ENCODE measurements around the gene ADCYAP1R1. TPM values are rescaled to one million over a fixed set of nuclear protein-coding genes. Genes with fewer than 3 reads are reported as not detected.

The ADCYAP1R1 gene
- total and polyA plus RNA-seq, 2 of the 8 experiments (the other 6 are each of a cell fraction or from before 2014, with no cell fraction given): 14.4 to 14.6 TPM

GRCh38 chr7:31003721-31004120 lies 48.4 kb upstream of the ADCYAP1R1 start:
- Histone ChIP-seq H3K4ac (replicated peaks; ENCODE audit: insufficient read length, low read depth, low read length) (no peak overlapping the region), H3K36me3 (ENCODE audit: control insufficient read depth in 2 of 4, insufficient read depth in 4 of 4, low read length in 3 of 4) (no peaks in the 10 kb centered on the region), H3K79me2 (ENCODE audit: control insufficient read depth in 1 of 2, insufficient read depth in 2 of 2, low read length in 2 of 2) (no peaks in the 10 kb centered on the region), H3K23ac (ENCODE audit: insufficient read length) (no peak overlapping the region), H4K8ac (ENCODE audit: extremely low read depth, insufficient read depth, low read length) (no peak overlapping the region), H2BK5ac (ENCODE audit: low read depth, low read length) (no peak overlapping the region), H3K4me1 (replicated peaks in 1 of 4; ENCODE audit: control insufficient read depth in 3 of 4, insufficient read depth in 4 of 4, low read length in 3 of 4) (0 out of 7 replicates have a peak, but pooled peaks cover 0 to 3% (median 0%) of the 10 kb centered on the region in 4 experiments), H2BK20ac (ENCODE audit: low read length) (no peak overlapping the region), H2BK12ac (ENCODE audit: low read depth, low read length) (no peak overlapping the region), H4K5ac (ENCODE audit: insufficient read length, low read depth, low read length) (no peak overlapping the region), H4K91ac (replicated peaks; ENCODE audit: insufficient read length, low read length) (no peak overlapping the region), H3K79me1 (ENCODE audit: low read depth, low read length) (no peaks in the 10 kb centered on the region), H3K23me2 (ENCODE audit: low read depth, low read length) (no peaks in the 10 kb centered on the region), H3K27me3 (replicated peaks in 1 of 4; ENCODE audit: control insufficient read depth in 3 of 4, extremely low read depth in 1 of 4, insufficient read depth in 3 of 4, low read length in 3 of 4) (no peaks in the 10 kb centered on the region), H2BK120ac (replicated peaks; ENCODE audit: low read depth, low read length) (no peak overlapping the region), H2AK5ac (ENCODE audit: low read depth, low read length) (no peak overlapping the region), H3K56ac (replicated peaks; ENCODE audit: insufficient read length, low read depth, low read length) (no peak overlapping the region), H3K4me2 (ENCODE audit: insufficient read depth in 1 of 2, low read depth in 2 of 2, low read length in 2 of 2) (no peak overlapping the region), H3K18ac (ENCODE audit: extremely low read depth, low read length) (peak overlapping the region; percentile 15; the same call in 1 of the 2 replicates), H2AFZ (ENCODE audit: low read length) (no peak overlapping the region), H3K9ac (replicated peaks in 1 of 4; ENCODE audit: extremely low read depth in 1 of 4, low read depth in 3 of 4, low read length in 3 of 4) (no peak overlapping the region), H3K4me3 (ENCODE audit: extremely low read depth in 1 of 4, insufficient read depth in 2 of 4, low read depth in 3 of 4, low read length in 4 of 4) (no peak overlapping the region), H4K20me1 (replicated peaks in 1 of 2; ENCODE audit: control insufficient read depth in 1 of 2, insufficient read depth in 2 of 2, low read length in 2 of 2) (no peaks in the 10 kb centered on the region), H3K14ac (ENCODE audit: insufficient read length) (no peak overlapping the region), H3K27ac (ENCODE audit: low read depth, low read length) (no peak overlapping the region), H3K9me3 (ENCODE audit: insufficient read depth in 2 of 2, low read depth in 1 of 2, low read length in 1 of 2) (no peaks in the 10 kb centered on the region), H2BK15ac (ENCODE audit: low read length) (no peak overlapping the region)
- FAIRE-seq: no peak
- WGBS, 2 experiments (ENCODE audit: extremely low coverage in 1 of 2, insufficient coverage in 1 of 2, insufficient read length in 1 of 2, insufficient replicate concordance in 2 of 2, low coverage in 1 of 2, low lambda C conversion rate in 2 of 2, missing lambda C conversion rate in 1 of 2): 85% methylated on average over 6 of the region's 6 CpGs; no CpG with 5 or more reads in 1 of the 2 experiments
- DNase-seq (ENCODE audit: low read depth in 1 of 2, low spot score in 2 of 2): no peak
- ChIA-PET CTCF (ENCODE audit: partially characterized antibody) (interaction anchor here (0.7 to 2.9 kb wide), 5 partner anchors 9 to 119 kb away, joined by 3 to 14 read pairs (median 4); no protein-coding TSS in a partner anchor), POLR2A (ENCODE audit: partially characterized antibody) (no interaction called here)
- TF ChIP-seq JUND (IDR thresholded peaks at IDR 0.05; ENCODE audit: low read length): peak; percentile 67; the same call in 1 of the 2 replicates
- no peak for TF ChIP-seq SAP30 (IDR thresholded peaks at IDR 0.05; ENCODE audit: insufficient read depth, insufficient replicate concordance, low read length)
